OCI-LY7 (cell line): Measurements from ENCODE around the gene NXN. TPM values are rescaled to one million over a fixed set of nuclear protein-coding genes. Genes with fewer than 3 reads are reported as not detected.

Source experiments
- BruUV-seq: library from RNA; stranded (reverse); fragments of 400-500 nt; replicated peaks from 2 replicates; lab custom pipeline; 2021; lab: Mats Ljungman, UMichigan
- CTCF ChIA-PET: fragments of 300-600 bp; sonication (Branson Sonifier 250); formaldehyde crosslinking; loops from one replicate; lab custom pipeline; 2022; ENCODE audit warnings: antibody characterized with exemption; ENCODE audit not compliant: unreplicated experiment; lab: Charles Lee
- POLR2A ChIA-PET: fragments of 300-600 bp; sonication (Branson Sonifier 250); formaldehyde crosslinking; loops from one replicate; lab custom pipeline; 2022; ENCODE audit warnings: antibody characterized with exemption; lab: Charles Lee
- DNase-seq: peaks from one replicate; pipeline ENCODE4 v3.0.0-alpha.2; 2015; ENCODE audit warnings: low spot score
- H2AFZ ChIP-seq: fragments of 200-600 bp; sonication (generic), shearing (Covaris generic); 2 replicates; pipeline ENCODE4 v1.6.1; 2014; ENCODE audit warnings: mild to moderate bottlenecking, antibody characterized with exemption, low read length, moderate library complexity
- H3K27ac ChIP-seq: fragments of 200-600 bp; sonication (generic); 2 replicates; pipeline ENCODE4 v1.5.1; 2014; ENCODE audit warnings: mixed run types, low read depth, mild to moderate bottlenecking, moderate library complexity, low read length, inconsistent platforms; ENCODE audit not compliant: poor library complexity, severe bottlenecking
- H3K36me3 ChIP-seq: fragments of 200-600 bp; sonication (generic); 2 replicates; pipeline ENCODE4 v1.6.1; 2014; ENCODE audit warnings: mild to moderate bottlenecking, antibody characterized with exemption, low read length, moderate library complexity, mixed read lengths; ENCODE audit not compliant: insufficient read depth
- H3K4me1 ChIP-seq: fragments of 200-600 bp; sonication (generic); 2 replicates; pipeline ENCODE4 v1.5.1; 2014; ENCODE audit warnings: mild to moderate bottlenecking, low read length; ENCODE audit not compliant: insufficient read depth, poor library complexity, severe bottlenecking
- H3K4me2 ChIP-seq: fragments of 200-600 bp; sonication (generic); 2 replicates; pipeline ENCODE4 v1.6.1; 2014; ENCODE audit warnings: mild to moderate bottlenecking, low read length
- H3K4me3 ChIP-seq: fragments of 200-600 bp; sonication (generic); 2 replicates; pipeline ENCODE4 v1.5.1; 2014; ENCODE audit warnings: mild to moderate bottlenecking, low read depth, low read length; ENCODE audit not compliant: poor library complexity, severe bottlenecking
- H3K79me2 ChIP-seq: fragments of 200-600 bp; sonication (generic); 2 replicates; pipeline ENCODE4 v1.6.1; 2016; ENCODE audit warnings: low read depth, mild to moderate bottlenecking, low read length, moderate library complexity, mixed read lengths; ENCODE audit not compliant: insufficient read depth
- H3K9me2 ChIP-seq: fragments of 200-600 bp; sonication (generic); 2 replicates; pipeline ENCODE4 v1.6.1; 2016; ENCODE audit warnings: mild to moderate bottlenecking, low read length, mixed read lengths; ENCODE audit not compliant: insufficient read depth
- H3K9me3 ChIP-seq: fragments of 200-600 bp; sonication (generic); 2 replicates; pipeline ENCODE4 v1.6.1; 2014; ENCODE audit warnings: mild to moderate bottlenecking, mixed run types, low read length, mixed read lengths
- H4K20me1 ChIP-seq: fragments of 200-600 bp; sonication (generic); 2 replicates; pipeline ENCODE4 v1.6.1; 2014; ENCODE audit warnings: mild to moderate bottlenecking, antibody characterized with exemption, low read length, moderate library complexity, mixed read lengths; ENCODE audit not compliant: insufficient read depth
- EZH2phosphoT487 ChIP-seq: fragments of 200-600 bp; sonication (generic); IDR thresholded peaks from 2 replicates; pipeline ENCODE4 v1.6.1; 2018; ENCODE audit warnings: low read depth, borderline replicate concordance, mild to moderate bottlenecking, mixed run types, antibody characterized with exemption, low read length, moderate library complexity, mixed read lengths
- intact Hi-C: fragments of 100-400 bp; cut with micrococcal nuclease; formaldehyde crosslinking; loops from one replicate; pipeline ENCODE4 v1.10.0; 2022; ENCODE audit not compliant: unreplicated experiment
- total RNA-seq, 2 experiments: library from RNA; depleted of rRNA in 1 of 2; stranded (reverse); fragments of >200 nt in 1 of 2; shearing (Covaris generic) in 1 of 2; gene quantifications; 2 replicates each; pipeline ENCODE4 v1.2.3, GENCODE V29; 2014 to 2022
- TF ChIP-seq, protein P1 (sequence below): fragments of 200-600 bp; sonication (generic); conservative IDR thresholded peaks from 2 replicates; pipeline ENCODE4 v1.5.1; 2014; ENCODE audit warnings: mild to moderate bottlenecking, antibody characterized with exemption, low read length, moderate library complexity, mixed read lengths

NXN gene
- total RNA-seq, 2 experiments from 2014 or later = 1.3 to 2.8 TPM

DNA sequence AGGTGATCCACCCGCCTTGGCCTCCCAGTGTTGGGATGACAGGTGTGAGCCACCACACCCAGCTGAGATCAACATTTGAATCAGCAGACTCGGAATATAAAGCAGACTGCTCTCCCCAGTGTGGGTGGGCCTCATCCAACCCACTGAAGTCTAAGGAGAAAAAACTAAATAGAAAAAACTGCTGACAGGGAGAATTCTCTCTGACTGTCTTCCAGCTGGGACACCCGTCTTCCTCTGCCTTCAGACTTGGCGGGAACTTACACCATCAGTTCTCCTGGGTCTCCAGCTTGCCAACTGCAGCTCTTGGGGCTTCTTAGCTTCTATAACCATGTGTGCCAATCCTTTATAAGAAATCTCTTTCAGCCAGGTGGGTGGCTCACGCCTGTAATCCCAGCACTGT lies 106.7 kb downstream of the NXN start:
- ChIA-PET CTCF (interaction anchor here (0.6 kb wide), 1 partner anchor 536 kb away, joined by 3 read pairs; no protein-coding TSS in a partner anchor), POLR2A (interaction anchor here (0.5 to 0.6 kb wide), 2 partner anchors 10 to 95 kb away, joined by 3 to 4 read pairs; no protein-coding TSS in a partner anchor)
- H3K9me3 ChIP-seq = no peaks in the 10 kb centered on the region
- H3K27ac ChIP-seq = no peak overlapping the region
- no peaks in the 10 kb centered on the region for H3K79me2 ChIP-seq
- no peak overlapping the region for H2AFZ ChIP-seq
- BruUV-seq = no TSS peak
- no peaks in the 10 kb centered on the region for H3K4me1 ChIP-seq
- no peaks in the 10 kb centered on the region for H3K9me2 ChIP-seq
- TF ChIP-seq, protein P1, sequence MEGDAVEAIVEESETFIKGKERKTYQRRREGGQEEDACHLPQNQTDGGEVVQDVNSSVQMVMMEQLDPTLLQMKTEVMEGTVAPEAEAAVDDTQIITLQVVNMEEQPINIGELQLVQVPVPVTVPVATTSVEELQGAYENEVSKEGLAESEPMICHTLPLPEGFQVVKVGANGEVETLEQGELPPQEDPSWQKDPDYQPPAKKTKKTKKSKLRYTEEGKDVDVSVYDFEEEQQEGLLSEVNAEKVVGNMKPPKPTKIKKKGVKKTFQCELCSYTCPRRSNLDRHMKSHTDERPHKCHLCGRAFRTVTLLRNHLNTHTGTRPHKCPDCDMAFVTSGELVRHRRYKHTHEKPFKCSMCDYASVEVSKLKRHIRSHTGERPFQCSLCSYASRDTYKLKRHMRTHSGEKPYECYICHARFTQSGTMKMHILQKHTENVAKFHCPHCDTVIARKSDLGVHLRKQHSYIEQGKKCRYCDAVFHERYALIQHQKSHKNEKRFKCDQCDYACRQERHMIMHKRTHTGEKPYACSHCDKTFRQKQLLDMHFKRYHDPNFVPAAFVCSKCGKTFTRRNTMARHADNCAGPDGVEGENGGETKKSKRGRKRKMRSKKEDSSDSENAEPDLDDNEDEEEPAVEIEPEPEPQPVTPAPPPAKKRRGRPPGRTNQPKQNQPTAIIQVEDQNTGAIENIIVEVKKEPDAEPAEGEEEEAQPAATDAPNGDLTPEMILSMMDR = no peak
- TF ChIP-seq EZH2phosphoT487 = no peak
- H3K36me3 ChIP-seq = no peaks in the 10 kb centered on the region
- no peak overlapping the region for H3K4me2 ChIP-seq
- no peak for DNase-seq
- no peak overlapping the region for H3K4me3 ChIP-seq
- intact Hi-C loops = no loop called here
- H4K20me1 ChIP-seq = no peaks in the 10 kb centered on the region

DNA sequence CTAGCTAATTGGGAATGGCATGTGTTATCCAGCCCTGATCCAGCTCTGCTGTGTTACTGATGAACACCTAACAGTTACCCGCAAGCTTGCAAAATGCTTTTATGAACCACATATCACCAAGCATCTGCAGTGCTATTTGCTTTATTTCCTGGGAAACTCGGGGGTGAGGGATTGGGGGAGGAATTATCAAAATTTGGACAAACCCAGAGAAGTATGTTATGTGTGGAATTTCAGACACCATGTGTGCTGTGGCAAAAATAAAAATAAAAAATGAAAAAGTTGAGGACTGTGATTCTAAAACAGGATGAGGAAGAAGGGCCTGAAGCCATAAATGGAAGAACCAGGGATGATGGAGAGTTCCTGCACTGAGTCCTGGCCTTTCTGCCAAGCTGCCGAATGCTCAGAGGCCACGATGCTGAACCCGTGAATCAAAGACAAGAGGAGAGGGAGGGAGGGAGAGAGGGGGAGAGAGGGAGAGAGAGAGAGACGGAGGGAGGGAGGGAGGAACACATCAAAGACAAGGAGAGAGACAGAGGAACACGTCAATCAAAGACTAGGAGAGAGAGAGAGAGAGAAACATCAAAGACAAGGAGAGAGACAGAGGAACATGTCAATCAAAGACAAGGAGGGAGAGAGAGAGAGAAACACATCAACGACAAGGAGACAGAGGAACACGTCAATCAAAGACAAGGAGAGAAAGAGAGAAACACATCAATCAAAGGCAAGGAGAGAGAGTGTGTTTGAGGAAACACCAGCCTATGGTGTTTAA lies 107.6 kb downstream of the NXN start:
- intact Hi-C loops = no loop called here
- no peak overlapping the region for H3K4me2 ChIP-seq
- H3K4me3 ChIP-seq = no peak overlapping the region
- H4K20me1 ChIP-seq = no peaks in the 10 kb centered on the region
- H3K9me2 ChIP-seq = no peaks in the 10 kb centered on the region
- no peak overlapping the region for H3K27ac ChIP-seq
- H3K4me1 ChIP-seq = no peaks in the 10 kb centered on the region
- H3K79me2 ChIP-seq = no peaks in the 10 kb centered on the region
- no peak overlapping the region for H2AFZ ChIP-seq
- DNase-seq = no peak
- no TSS peak for BruUV-seq
- H3K36me3 ChIP-seq = no peaks in the 10 kb centered on the region
- POLR2A ChIA-PET = interaction anchor here (0.5 to 0.6 kb wide), 2 partner anchors 96 to 451 kb away, joined by 3 read pairs; no protein-coding TSS in a partner anchor
- TF ChIP-seq EZH2phosphoT487 = no peak
- TF ChIP-seq, protein P1 = no peak
- H3K9me3 ChIP-seq = no peaks in the 10 kb centered on the region
- CTCF ChIA-PET = no interaction called here
